GM12891 (cell line): Measurements from ENCODE around the gene CAMK1D.

ENCODE experiments used
- DNase-seq: peaks from one replicate; pipeline ENCODE4 v3.0.0; 2011; ENCODE audit warnings: low spot score; ENCODE audit not compliant: insufficient read length
- FAIRE-seq: peaks from 2 replicates; lab custom pipeline; 2011; peaks lifted over from hg19 to GRCh38; lab: Jason Lieb, UNC
- PAX5 ChIP-seq: IDR thresholded peaks from 2 replicates; pipeline ENCODE4 v1.6.1; 2011; ENCODE audit warnings: low read length, moderate library complexity, mild to moderate bottlenecking; ENCODE audit not compliant: insufficient read depth, severe bottlenecking
- POLR2A ChIP-seq: IDR thresholded peaks from 2 replicates; pipeline ENCODE4 v1.6.1; 2011; ENCODE audit warnings: low read depth, low read length, control low read depth
- POLR2AphosphoS5 ChIP-seq: IDR thresholded peaks from 2 replicates; pipeline ENCODE4 v1.6.1; 2011; ENCODE audit warnings: low read depth, low read length, control low read depth
- POU2F2 ChIP-seq: IDR thresholded peaks from 2 replicates; pipeline ENCODE4 v1.6.1; 2011; ENCODE audit warnings: low read depth, mild to moderate bottlenecking, control low read depth, low read length, moderate library complexity
- SPI1 ChIP-seq: IDR thresholded peaks from 2 replicates; pipeline ENCODE4 v1.6.1; 2011; ENCODE audit warnings: low read depth, low read length, control low read depth
- TAF1 ChIP-seq: IDR thresholded peaks from 2 replicates; pipeline ENCODE4 v1.6.1; 2011; ENCODE audit warnings: low read depth, low read length, control low read depth

CAMK1D gene

GRCh38 chr10:12689893-12690292 lies 340.5 kb downstream of the CAMK1D start:
- TF ChIP-seq POU2F2, result no peak
- no peak for TF ChIP-seq TAF1
- TF ChIP-seq PAX5, result no peak
- no peak for TF ChIP-seq POLR2A
- no peak for TF ChIP-seq POLR2AphosphoS5
- DNase-seq (no peak), FAIRE-seq (no peak)

- TF ChIP-seq POLR2AphosphoS5, result no peak
- no peak for TF ChIP-seq SPI1
- TF ChIP-seq PAX5, result no peak
- TF ChIP-seq POLR2A, result no peak
- no peak for TF ChIP-seq TAF1
- no peak for TF ChIP-seq POU2F2
- FAIRE-seq (no peak), DNase-seq (no peak)
These were observed 341.3 kb downstream of the CAMK1D start for GRCh38 chr10:12690525-12691126.

- FAIRE-seq (peak; percentile 31), DNase-seq (no peak)
- TF ChIP-seq TAF1, result no peak
- TF ChIP-seq SPI1, result no peak
- TF ChIP-seq PAX5, result no peak
- TF ChIP-seq POU2F2, result no peak
- TF ChIP-seq POLR2A, result no peak
- no peak for TF ChIP-seq POLR2AphosphoS5
These were observed 342.2 kb downstream of the CAMK1D start for GRCh38 chr10:12691596-12691995.

- DNase-seq (no peak), FAIRE-seq (no peak)
- TF ChIP-seq POU2F2, result no peak
- no peak for TF ChIP-seq POLR2AphosphoS5
- TF ChIP-seq TAF1, result no peak
- TF ChIP-seq POLR2A, result no peak
- TF ChIP-seq PAX5, result no peak
- no peak for TF ChIP-seq SPI1
These were observed 348.4 kb downstream of the CAMK1D start for GRCh38 chr10:12697764-12698163.

- FAIRE-seq, result no peak
These were observed 349.9 kb downstream of the CAMK1D start for GRCh38 chr10:12699258-12699700.

GRCh38 chr10:12699781-12700556 lies 350.6 kb downstream of the CAMK1D start:
- no peak for TF ChIP-seq TAF1
- no peak for TF ChIP-seq POU2F2
- TF ChIP-seq POLR2A, result no peak
- no peak for TF ChIP-seq SPI1
- TF ChIP-seq PAX5, result no peak
- TF ChIP-seq POLR2AphosphoS5, result no peak
- no peak for DNase-seq
- no peak for FAIRE-seq

More at GRCh38 chr10:12699258-12699700, 349.9 kb downstream of the CAMK1D start:
- TF ChIP-seq SPI1, result no peak
- no peak for TF ChIP-seq POU2F2
- TF ChIP-seq PAX5, result no peak
- DNase-seq, result no peak

GRCh38 chr10:12700557-12700874 lies 351.2 kb downstream of the CAMK1D start:
- no peak for FAIRE-seq

GRCh38 chr10:12701696-12702095 lies 352.3 kb downstream of the CAMK1D start:
- FAIRE-seq (no peak), DNase-seq (no peak)
- no peak for TF ChIP-seq TAF1
- no peak for TF ChIP-seq SPI1
- no peak for TF ChIP-seq POLR2AphosphoS5

More at GRCh38 chr10:12700557-12700874, 351.2 kb downstream of the CAMK1D start:
- no peak for TF ChIP-seq TAF1
- TF ChIP-seq POLR2AphosphoS5, result no peak
- no peak for TF ChIP-seq SPI1
- TF ChIP-seq POLR2A, result no peak
- no peak for TF ChIP-seq POU2F2
- no peak for TF ChIP-seq PAX5
- no peak for DNase-seq

GRCh38 chr10:12702215-12702770 lies 352.9 kb downstream of the CAMK1D start:
- DNase-seq (no peak), FAIRE-seq (peak; percentile 38)
- TF ChIP-seq POLR2AphosphoS5 (no peak), PAX5 (no peak), SPI1 (0 out of 2 replicates have a peak, but pooled peaks have one; percentile 39)
